Calu3 (cell line): ENCODE data around the gene PRRT1B. TPM values are rescaled to one million over a fixed set of nuclear protein-coding genes. Genes with fewer than 3 reads are reported as not detected.

Experiments used
- BruUV-seq: library from RNA; stranded (reverse); fragments of 400-500 nt; replicated peaks from 2 replicates; lab custom pipeline; 2021; lab: Mats Ljungman, UMichigan
- CTCF ChIA-PET: fragments of 300-600 bp; sonication (Branson Sonifier 250); formaldehyde crosslinking; loops from one replicate; lab custom pipeline; 2022; ENCODE audit warnings: antibody characterized with exemption; lab: Charles Lee
- DNase-seq: peaks from one replicate; pipeline ENCODE4 v3.0.0; 2022
- H3K27ac Mint-ChIP-seq: one replicate; pipeline ENCODE4 v1.8.0; 2022; ENCODE audit warnings: mixed read lengths; ENCODE audit not compliant: unreplicated experiment
- H3K27me3 Mint-ChIP-seq: one replicate; pipeline ENCODE4 v1.8.0; 2022; ENCODE audit warnings: mixed read lengths; ENCODE audit not compliant: unreplicated experiment
- H3K36me3 Mint-ChIP-seq: one replicate; pipeline ENCODE4 v1.8.0; 2022; ENCODE audit warnings: mild to moderate bottlenecking, moderate library complexity, mixed read lengths; ENCODE audit not compliant: insufficient read depth, unreplicated experiment
- H3K4me1 Mint-ChIP-seq: one replicate; pipeline ENCODE4 v1.8.0; 2022; ENCODE audit warnings: mild to moderate bottlenecking, low read depth, mixed read lengths; ENCODE audit not compliant: unreplicated experiment
- H3K4me3 Mint-ChIP-seq: one replicate; pipeline ENCODE4 v1.8.0; 2022; ENCODE audit warnings: mild to moderate bottlenecking, low read depth, moderate library complexity, mixed read lengths; ENCODE audit not compliant: unreplicated experiment
- H3K9me3 Mint-ChIP-seq: one replicate; pipeline ENCODE4 v1.8.0; 2022; ENCODE audit warnings: low read depth, mixed read lengths; ENCODE audit not compliant: unreplicated experiment
- intact Hi-C: fragments of 100-400 bp; cut with micrococcal nuclease; formaldehyde crosslinking; loops from one replicate; pipeline ENCODE4 v1.10.0; 2022; ENCODE audit not compliant: unreplicated experiment
- total RNA-seq: library from RNA; stranded (reverse); gene quantifications from 2 replicates; pipeline ENCODE4 v1.2.3, GENCODE V29; 2022
- TF ChIP-seq, protein P1 (sequence below): fragments of 200-600 bp; IDR thresholded peaks from one replicate; pipeline ENCODE4 v1.8.0; 2022; ENCODE audit warnings: antibody characterized with exemption; ENCODE audit not compliant: unreplicated experiment

PRRT1B gene
- total RNA-seq, 1 experiment from 2014 or later: not detected

DNA sequence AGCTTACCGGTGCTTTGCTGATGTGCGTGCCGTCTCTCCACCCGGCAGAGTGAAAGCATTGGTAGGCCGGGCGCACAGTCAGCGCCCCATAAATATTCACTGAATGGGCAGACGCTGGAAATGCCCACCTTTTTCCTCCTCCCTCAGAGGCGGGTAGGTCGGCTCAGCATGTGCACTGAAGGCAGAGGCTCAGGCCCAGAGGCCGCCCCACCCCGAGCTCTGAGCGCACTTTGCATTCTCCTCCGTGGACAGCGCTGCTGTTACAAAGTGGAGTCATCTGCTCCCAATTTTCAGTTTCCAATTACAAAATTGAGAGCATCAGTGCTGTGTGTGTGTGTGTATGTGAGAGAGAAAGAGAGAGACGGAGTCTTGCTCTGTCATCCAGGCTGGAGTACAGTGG lies 24.8 kb upstream of the PRRT1B start:
- Mint-ChIP-seq H3K4me3 (no peak overlapping the region), H3K36me3 (peaks cover 21% of the 10 kb centered on the region), H3K9me3 (no peaks in the 10 kb centered on the region), H3K27ac (no peak overlapping the region), H3K4me1 (no peaks in the 10 kb centered on the region), H3K27me3 (no peaks in the 10 kb centered on the region)
- BruUV-seq: no TSS peak
- TF ChIP-seq, protein P1, sequence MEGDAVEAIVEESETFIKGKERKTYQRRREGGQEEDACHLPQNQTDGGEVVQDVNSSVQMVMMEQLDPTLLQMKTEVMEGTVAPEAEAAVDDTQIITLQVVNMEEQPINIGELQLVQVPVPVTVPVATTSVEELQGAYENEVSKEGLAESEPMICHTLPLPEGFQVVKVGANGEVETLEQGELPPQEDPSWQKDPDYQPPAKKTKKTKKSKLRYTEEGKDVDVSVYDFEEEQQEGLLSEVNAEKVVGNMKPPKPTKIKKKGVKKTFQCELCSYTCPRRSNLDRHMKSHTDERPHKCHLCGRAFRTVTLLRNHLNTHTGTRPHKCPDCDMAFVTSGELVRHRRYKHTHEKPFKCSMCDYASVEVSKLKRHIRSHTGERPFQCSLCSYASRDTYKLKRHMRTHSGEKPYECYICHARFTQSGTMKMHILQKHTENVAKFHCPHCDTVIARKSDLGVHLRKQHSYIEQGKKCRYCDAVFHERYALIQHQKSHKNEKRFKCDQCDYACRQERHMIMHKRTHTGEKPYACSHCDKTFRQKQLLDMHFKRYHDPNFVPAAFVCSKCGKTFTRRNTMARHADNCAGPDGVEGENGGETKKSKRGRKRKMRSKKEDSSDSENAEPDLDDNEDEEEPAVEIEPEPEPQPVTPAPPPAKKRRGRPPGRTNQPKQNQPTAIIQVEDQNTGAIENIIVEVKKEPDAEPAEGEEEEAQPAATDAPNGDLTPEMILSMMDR: no peak
- DNase-seq: no peak
- intact Hi-C loops: no loop called here
- CTCF ChIA-PET: no interaction called here

DNA sequence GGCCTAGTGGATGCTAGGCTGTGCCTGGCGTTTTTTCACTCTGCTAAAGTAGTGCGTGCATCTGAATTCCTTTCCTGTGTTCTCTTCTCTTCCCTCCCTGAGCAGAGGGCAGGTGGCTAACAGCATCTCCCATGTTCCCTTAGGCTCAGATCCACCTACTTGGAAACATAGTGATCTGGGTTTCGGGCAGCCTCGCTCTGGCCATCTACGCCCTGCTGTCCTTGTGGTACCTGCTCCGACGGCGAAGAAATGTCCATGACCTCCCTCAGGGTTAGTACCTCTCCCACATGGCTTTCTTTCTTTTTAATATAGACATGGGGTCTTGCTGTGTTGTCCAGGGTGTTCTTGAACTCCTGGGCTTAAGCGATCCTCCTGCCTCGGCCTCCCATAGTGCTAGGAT lies 24.1 kb upstream of the PRRT1B start:
- DNase-seq: no peak
- Mint-ChIP-seq H3K9me3 (no peaks in the 10 kb centered on the region), H3K36me3 (peaks cover 21% of the 10 kb centered on the region), H3K27me3 (no peaks in the 10 kb centered on the region), H3K27ac (no peak overlapping the region), H3K4me3 (no peak overlapping the region), H3K4me1 (no peaks in the 10 kb centered on the region)
- CTCF ChIA-PET: no interaction called here
- TF ChIP-seq, protein P1: no peak
- intact Hi-C loops: no loop called here
- no TSS peak for BruUV-seq

DNA sequence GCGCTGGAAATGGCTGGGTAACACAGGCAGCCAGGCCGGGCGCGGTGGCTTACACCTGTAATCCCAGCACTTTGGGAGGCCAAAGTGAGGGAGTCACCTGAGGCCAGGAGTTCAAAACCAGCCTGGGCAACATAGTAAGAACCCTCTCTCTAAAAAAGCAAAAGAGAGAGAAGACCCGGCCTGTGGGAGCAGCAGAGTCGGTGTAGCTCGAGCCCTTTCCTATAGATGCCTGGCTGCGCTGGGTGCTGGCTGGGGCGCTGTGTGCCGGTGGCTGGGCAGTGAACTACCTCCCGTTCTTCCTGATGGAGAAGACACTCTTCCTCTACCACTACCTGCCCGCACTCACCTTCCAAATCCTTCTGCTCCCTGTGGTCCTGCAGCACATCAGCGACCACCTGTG lies 23.5 kb upstream of the PRRT1B start:
- no peak overlapping the region for H3K27ac Mint-ChIP-seq
- TF ChIP-seq, protein P1: no peak
- no peak for DNase-seq
- intact Hi-C loops: no loop called here
- no peaks in the 10 kb centered on the region for H3K4me1 Mint-ChIP-seq
- H3K9me3 Mint-ChIP-seq: no peaks in the 10 kb centered on the region
- H3K36me3 Mint-ChIP-seq: peaks cover 26% of the 10 kb centered on the region
- H3K4me3 Mint-ChIP-seq: no peak overlapping the region
- CTCF ChIA-PET: no interaction called here
- no peaks in the 10 kb centered on the region for H3K27me3 Mint-ChIP-seq
- no TSS peak for BruUV-seq

DNA sequence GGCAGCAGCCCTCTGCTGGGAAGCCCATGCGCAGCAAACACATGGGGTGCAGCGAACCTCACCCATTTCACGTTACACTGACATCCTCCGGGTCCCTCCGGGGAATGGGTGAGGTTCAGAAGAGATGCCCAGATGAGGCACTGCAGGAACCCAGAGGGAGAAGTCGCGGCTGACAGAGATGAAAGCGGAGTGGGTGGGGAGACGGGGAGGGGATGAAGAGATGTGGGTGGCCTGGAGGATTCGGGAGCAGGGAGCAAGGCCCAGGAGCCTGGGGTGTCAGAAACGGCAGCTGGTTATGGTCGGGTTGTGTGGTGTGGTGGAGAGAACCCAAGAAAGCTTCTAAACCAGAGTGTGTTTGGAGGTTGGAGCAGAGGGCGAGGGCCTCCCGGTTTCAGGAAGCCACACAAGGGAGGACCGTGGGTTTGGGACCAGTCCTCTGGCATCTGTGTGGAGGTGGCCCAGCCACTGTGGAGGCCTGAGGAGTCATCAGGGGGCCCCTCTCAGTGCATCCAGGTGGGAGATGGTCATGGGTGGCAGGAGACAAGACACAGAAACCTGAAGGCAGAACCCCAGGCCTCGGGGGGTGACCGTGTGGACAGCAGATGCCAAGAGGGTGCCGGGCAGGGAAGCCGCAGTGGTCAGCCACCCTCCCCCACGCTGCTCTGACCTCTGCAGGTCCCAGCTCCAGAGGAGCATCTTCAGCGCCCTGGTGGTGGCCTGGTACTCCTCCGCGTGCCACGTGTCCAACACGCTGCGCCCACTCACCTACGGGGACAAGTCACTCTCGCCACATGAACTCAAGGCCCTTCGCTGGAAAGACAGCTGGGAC lies 22.9 kb upstream of the PRRT1B start:
- CTCF ChIA-PET: no interaction called here
- BruUV-seq: no TSS peak
- H3K4me1 Mint-ChIP-seq: no peaks in the 10 kb centered on the region
- TF ChIP-seq, protein P1: no peak
- H3K9me3 Mint-ChIP-seq: no peaks in the 10 kb centered on the region
- no peak overlapping the region for H3K4me3 Mint-ChIP-seq
- H3K27me3 Mint-ChIP-seq: no peaks in the 10 kb centered on the region
- no peak overlapping the region for H3K27ac Mint-ChIP-seq
- peaks cover 26% of the 10 kb centered on the region for H3K36me3 Mint-ChIP-seq
- intact Hi-C loops: no loop called here
- DNase-seq: no peak
